NT2/D1 (cell line): ENCODE data around the gene STK25.

ENCODE experiments used
- SUZ12 ChIP-seq: IDR thresholded peaks from 2 replicates; pipeline ENCODE4 v1.6.1; 2011; ENCODE audit not compliant: insufficient read length, insufficient read depth; ENCODE audit errors: extremely low read depth
- YY1 ChIP-seq: IDR thresholded peaks from 2 replicates; pipeline ENCODE4 v1.6.1; 2011; ENCODE audit not compliant: insufficient read length, insufficient read depth
- ZNF274 ChIP-seq: IDR thresholded peaks from 2 replicates; pipeline ENCODE4 v1.6.1; 2011; ENCODE audit warnings: mild to moderate bottlenecking, low read depth, low read length

DNA sequence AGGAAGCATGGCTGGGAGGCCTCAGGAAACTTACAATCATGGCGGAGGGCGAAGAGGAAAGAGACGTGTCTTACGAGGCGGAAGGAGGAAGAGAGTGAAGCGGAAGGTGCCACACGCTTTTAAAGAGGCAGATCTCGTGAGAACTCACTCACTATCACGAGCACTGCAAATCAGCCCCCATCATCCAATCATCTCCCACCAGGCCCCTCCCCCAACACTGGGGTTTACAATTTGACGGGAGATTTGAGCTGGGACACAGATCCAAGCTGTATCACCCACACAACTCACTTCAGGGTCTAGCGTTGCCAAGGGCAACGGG, 45.1 kb upstream of the STK25 start:
- TF ChIP-seq SUZ12 (no peak), YY1 (no peak), ZNF274 (no peak)
